Measurements from ENCODE around the gene NXPH1. TPM values are rescaled to one million over a fixed set of nuclear protein-coding genes. Genes with fewer than 3 reads are reported as not detected.

The NXPH1 gene
- polyA plus RNA-seq, 1 experiment, result not detected

GRCh38 chr7:8389593-8390261, 43.7 kb upstream of the NXPH1 start:
- no peak for DNase-seq (ENCODE audit: low read depth)
- Histone ChIP-seq H3K27me3 (ENCODE audit: control insufficient read depth, insufficient read depth, low read length) (no peaks in the 10 kb centered on the region), H3K4me3 (ENCODE audit: low read depth, low read length) (no peak overlapping the region), H3K36me3 (ENCODE audit: control insufficient read depth, insufficient read depth, low read length) (no peaks in the 10 kb centered on the region)
- ChIA-PET POLR2A (no interaction called here), CTCF (no interaction called here)
- TF ChIP-seq, protein P1, sequence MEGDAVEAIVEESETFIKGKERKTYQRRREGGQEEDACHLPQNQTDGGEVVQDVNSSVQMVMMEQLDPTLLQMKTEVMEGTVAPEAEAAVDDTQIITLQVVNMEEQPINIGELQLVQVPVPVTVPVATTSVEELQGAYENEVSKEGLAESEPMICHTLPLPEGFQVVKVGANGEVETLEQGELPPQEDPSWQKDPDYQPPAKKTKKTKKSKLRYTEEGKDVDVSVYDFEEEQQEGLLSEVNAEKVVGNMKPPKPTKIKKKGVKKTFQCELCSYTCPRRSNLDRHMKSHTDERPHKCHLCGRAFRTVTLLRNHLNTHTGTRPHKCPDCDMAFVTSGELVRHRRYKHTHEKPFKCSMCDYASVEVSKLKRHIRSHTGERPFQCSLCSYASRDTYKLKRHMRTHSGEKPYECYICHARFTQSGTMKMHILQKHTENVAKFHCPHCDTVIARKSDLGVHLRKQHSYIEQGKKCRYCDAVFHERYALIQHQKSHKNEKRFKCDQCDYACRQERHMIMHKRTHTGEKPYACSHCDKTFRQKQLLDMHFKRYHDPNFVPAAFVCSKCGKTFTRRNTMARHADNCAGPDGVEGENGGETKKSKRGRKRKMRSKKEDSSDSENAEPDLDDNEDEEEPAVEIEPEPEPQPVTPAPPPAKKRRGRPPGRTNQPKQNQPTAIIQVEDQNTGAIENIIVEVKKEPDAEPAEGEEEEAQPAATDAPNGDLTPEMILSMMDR (IDR thresholded peaks at IDR 0.05; ENCODE audit: insufficient read depth, low read depth, low read length), result no peak

- no peak for DNase-seq (ENCODE audit: low read depth)
- CTCF ChIA-PET, result no interaction called here
- Histone ChIP-seq H3K4me3 (ENCODE audit: low read depth, low read length) (no peak overlapping the region), H3K27me3 (ENCODE audit: control insufficient read depth, insufficient read depth, low read length) (no peaks in the 10 kb centered on the region), H3K36me3 (ENCODE audit: control insufficient read depth, insufficient read depth, low read length) (no peaks in the 10 kb centered on the region)
- POLR2A ChIA-PET, result no interaction called here
- TF ChIP-seq, protein P1 (IDR thresholded peaks at IDR 0.05; ENCODE audit: insufficient read depth, low read depth, low read length), result no peak
These were observed 43.2 kb upstream of the NXPH1 start for GRCh38 chr7:8390262-8390626.

DNA sequence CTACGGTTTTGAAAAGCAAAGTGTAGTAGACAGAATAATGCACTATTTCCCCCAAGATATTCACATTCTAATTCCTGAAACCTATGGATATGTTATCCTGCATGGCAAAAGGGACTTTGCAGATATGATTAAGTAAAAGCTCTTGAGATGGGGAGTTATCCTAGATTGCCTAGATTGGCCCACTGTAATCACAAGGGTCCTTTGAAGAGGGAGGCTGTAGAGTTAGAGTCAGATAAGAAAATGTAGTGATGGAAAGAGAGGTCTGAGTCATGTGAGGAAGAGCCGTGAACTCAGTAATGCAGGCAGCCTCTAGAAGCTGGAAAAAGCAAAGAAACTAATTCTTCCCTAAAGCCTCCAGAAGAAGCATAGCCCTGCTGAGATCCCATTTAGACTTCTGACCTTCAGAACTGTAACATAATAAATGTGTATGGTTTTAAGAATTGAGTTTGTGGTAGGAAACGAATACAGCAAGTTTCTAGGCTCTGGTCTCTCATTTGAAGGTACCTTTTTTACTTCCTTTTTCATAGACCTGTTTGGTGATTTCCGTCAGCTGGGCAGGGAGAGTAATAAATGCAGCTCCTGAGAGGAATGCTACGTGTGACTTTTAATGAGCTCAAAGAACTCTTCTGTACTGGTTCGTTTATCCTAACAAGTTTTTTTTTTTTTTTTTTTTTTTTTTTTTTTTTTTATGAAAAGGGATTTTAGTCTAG, 41.9 kb upstream of the NXPH1 start:
- TF ChIP-seq, protein P1 (IDR thresholded peaks at IDR 0.05; ENCODE audit: insufficient read depth, low read depth, low read length), result no peak
- no peak overlapping the region for H3K4me3 ChIP-seq (ENCODE audit: low read depth, low read length)
- no peaks in the 10 kb centered on the region for H3K27me3 ChIP-seq (ENCODE audit: control insufficient read depth, insufficient read depth, low read length)
- ChIA-PET CTCF (interaction anchor here (1.0 to 1.4 kb wide), 2 partner anchors 10 to 12 kb away, joined by 3 to 4 read pairs; no protein-coding TSS in a partner anchor), POLR2A (no interaction called here)
- DNase-seq (ENCODE audit: low read depth), result no peak
- no peaks in the 10 kb centered on the region for H3K36me3 ChIP-seq (ENCODE audit: control insufficient read depth, insufficient read depth, low read length)

GRCh38 chr7:8396294-8396693, 37.1 kb upstream of the NXPH1 start:
- no peak overlapping the region for H3K4me3 ChIP-seq (ENCODE audit: low read depth, low read length)
- no peak for DNase-seq (ENCODE audit: low read depth)
- ChIA-PET POLR2A (no interaction called here), CTCF (no interaction called here)
- TF ChIP-seq, protein P1 (IDR thresholded peaks at IDR 0.05; ENCODE audit: insufficient read depth, low read depth, low read length), result no peak
- H3K36me3 ChIP-seq (ENCODE audit: control insufficient read depth, insufficient read depth, low read length), result no peaks in the 10 kb centered on the region
- no peaks in the 10 kb centered on the region for H3K27me3 ChIP-seq (ENCODE audit: control insufficient read depth, insufficient read depth, low read length)

DNA sequence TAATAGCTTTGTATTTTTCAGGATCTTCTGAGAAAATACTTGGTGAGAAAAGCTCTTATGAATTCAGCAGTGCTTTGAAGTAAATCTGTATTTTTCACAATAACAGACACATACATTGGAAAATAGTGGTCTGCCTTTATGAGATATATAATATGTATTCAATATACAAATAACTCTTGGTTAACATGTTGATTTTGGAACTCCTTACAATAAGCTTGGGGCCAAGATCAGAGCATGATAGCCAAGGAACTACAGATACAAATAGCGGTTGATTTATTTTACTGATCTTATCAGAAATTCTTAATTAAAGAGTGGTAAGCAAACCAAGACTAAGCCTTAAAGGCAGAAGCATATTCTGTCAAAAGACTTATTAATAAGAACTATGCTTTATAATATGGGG, 24.5 kb upstream of the NXPH1 start:
- DNase-seq (ENCODE audit: low read depth), result no peak
- TF ChIP-seq, protein P1 (IDR thresholded peaks at IDR 0.05; ENCODE audit: insufficient read depth, low read depth, low read length), result no peak
- no peaks in the 10 kb centered on the region for H3K36me3 ChIP-seq (ENCODE audit: control insufficient read depth, insufficient read depth, low read length)
- H3K27me3 ChIP-seq (ENCODE audit: control insufficient read depth, insufficient read depth, low read length), result no peaks in the 10 kb centered on the region
- no peak overlapping the region for H3K4me3 ChIP-seq (ENCODE audit: low read depth, low read length)
- CTCF ChIA-PET, result interaction anchor here (0.7 kb wide), 1 partner anchor 556 kb away, joined by 4 read pairs; no protein-coding TSS in a partner anchor
- POLR2A ChIA-PET, result no interaction called here
